Caco-2 (cell line): Measurements from ENCODE around the gene KANSL3. TPM values are rescaled to one million over a fixed set of nuclear protein-coding genes. Genes with fewer than 3 reads are reported as not detected.

Experiments used
- BruUV-seq: library from RNA; stranded (reverse); fragments of 400-500 nt; replicated peaks from 2 replicates; lab custom pipeline; 2021; lab: Mats Ljungman, UMichigan
- CTCF ChIA-PET: fragments of 300-600 bp; sonication (Branson Sonifier 250); formaldehyde crosslinking; loops from one replicate; lab custom pipeline; 2022; ENCODE audit warnings: antibody characterized with exemption; lab: Charles Lee
- POLR2A ChIA-PET: fragments of 300-600 bp; sonication (Branson Sonifier 250); formaldehyde crosslinking; loops from one replicate; lab custom pipeline; 2022; ENCODE audit warnings: antibody characterized with exemption; lab: Charles Lee
- DNase-seq, 2 experiments: peaks; one replicate each; pipeline versions ENCODE4 v3.0.0 to v3.0.0-alpha.2; 2020 to 2022
- H3K27me3 ChIP-seq: replicated peaks from 2 replicates; pipeline ENCODE4 v1.6.0; 2011; ENCODE audit warnings: low read length; ENCODE audit not compliant: control insufficient read depth, insufficient read depth
- H3K36me3 ChIP-seq: 2 replicates; pipeline ENCODE4 v1.5.1; 2011; ENCODE audit warnings: low read length; ENCODE audit not compliant: control insufficient read depth, insufficient read depth
- H3K4me1 ChIP-seq: fragments of 250-450 bp; sonication (Bioruptor Pico); 2 replicates; pipeline ENCODE4 v1.5.1; 2020; ENCODE audit warnings: mild to moderate bottlenecking
- H3K4me3 ChIP-seq: 2 replicates; pipeline ENCODE4 v1.5.1; 2011; ENCODE audit warnings: low read depth, mild to moderate bottlenecking, control low read depth, low read length
- H3K9me3 ChIP-seq: fragments of 250-450 bp; sonication (Bioruptor Pico); 2 replicates; pipeline ENCODE4 v1.5.1; 2020; ENCODE audit warnings: mild to moderate bottlenecking, moderate library complexity
- H3K27ac Mint-ChIP-seq: one replicate; pipeline ENCODE4 v1.8.0; 2022; ENCODE audit warnings: mixed read lengths; ENCODE audit not compliant: unreplicated experiment
- H3K27me3 Mint-ChIP-seq: one replicate; pipeline ENCODE4 v1.8.0; 2022; ENCODE audit warnings: mixed read lengths; ENCODE audit not compliant: insufficient read depth, unreplicated experiment
- H3K36me3 Mint-ChIP-seq: one replicate; pipeline ENCODE4 v1.8.0; 2022; ENCODE audit warnings: mild to moderate bottlenecking, mixed read lengths; ENCODE audit not compliant: insufficient read depth, unreplicated experiment
- H3K4me1 Mint-ChIP-seq: one replicate; pipeline ENCODE4 v1.8.0; 2022; ENCODE audit warnings: low read depth, mixed read lengths; ENCODE audit not compliant: unreplicated experiment
- H3K4me3 Mint-ChIP-seq: one replicate; pipeline ENCODE4 v1.8.0; 2022; ENCODE audit warnings: mild to moderate bottlenecking, moderate library complexity, mixed read lengths; ENCODE audit not compliant: unreplicated experiment
- H3K9me3 Mint-ChIP-seq: one replicate; pipeline ENCODE4 v1.8.0; 2022; ENCODE audit warnings: mixed read lengths; ENCODE audit not compliant: unreplicated experiment
- intact Hi-C: fragments of 100-400 bp; cut with micrococcal nuclease; formaldehyde crosslinking; loops from one replicate; pipeline ENCODE4 v1.10.0; 2022; ENCODE audit not compliant: unreplicated experiment
- total RNA-seq: library from RNA; stranded (reverse); gene quantifications from 2 replicates; pipeline ENCODE4 v1.2.3, GENCODE V29; 2022
- TF ChIP-seq, protein P1 (sequence below), 2 experiments: fragments of 200-600 bp in 1 of 2; IDR thresholded peaks; 1 replicate in 1 of 2; 2 replicates in 1 of 2; pipeline versions ENCODE4 v1.5.1 to v1.8.0; 2011 to 2022; ENCODE audit warnings: antibody characterized with exemption in 1 of 2, control low read depth in 1 of 2, inconsistent platforms in 1 of 2, low read depth in 1 of 2, low read length in 1 of 2, mild to moderate bottlenecking in 1 of 2, moderate library complexity in 1 of 2; ENCODE audit not compliant: insufficient read depth in 1 of 2, severe bottlenecking in 1 of 2, unreplicated experiment in 1 of 2

Gene KANSL3
- total RNA-seq, 1 experiment from 2014 or later: 48.6 TPM

DNA sequence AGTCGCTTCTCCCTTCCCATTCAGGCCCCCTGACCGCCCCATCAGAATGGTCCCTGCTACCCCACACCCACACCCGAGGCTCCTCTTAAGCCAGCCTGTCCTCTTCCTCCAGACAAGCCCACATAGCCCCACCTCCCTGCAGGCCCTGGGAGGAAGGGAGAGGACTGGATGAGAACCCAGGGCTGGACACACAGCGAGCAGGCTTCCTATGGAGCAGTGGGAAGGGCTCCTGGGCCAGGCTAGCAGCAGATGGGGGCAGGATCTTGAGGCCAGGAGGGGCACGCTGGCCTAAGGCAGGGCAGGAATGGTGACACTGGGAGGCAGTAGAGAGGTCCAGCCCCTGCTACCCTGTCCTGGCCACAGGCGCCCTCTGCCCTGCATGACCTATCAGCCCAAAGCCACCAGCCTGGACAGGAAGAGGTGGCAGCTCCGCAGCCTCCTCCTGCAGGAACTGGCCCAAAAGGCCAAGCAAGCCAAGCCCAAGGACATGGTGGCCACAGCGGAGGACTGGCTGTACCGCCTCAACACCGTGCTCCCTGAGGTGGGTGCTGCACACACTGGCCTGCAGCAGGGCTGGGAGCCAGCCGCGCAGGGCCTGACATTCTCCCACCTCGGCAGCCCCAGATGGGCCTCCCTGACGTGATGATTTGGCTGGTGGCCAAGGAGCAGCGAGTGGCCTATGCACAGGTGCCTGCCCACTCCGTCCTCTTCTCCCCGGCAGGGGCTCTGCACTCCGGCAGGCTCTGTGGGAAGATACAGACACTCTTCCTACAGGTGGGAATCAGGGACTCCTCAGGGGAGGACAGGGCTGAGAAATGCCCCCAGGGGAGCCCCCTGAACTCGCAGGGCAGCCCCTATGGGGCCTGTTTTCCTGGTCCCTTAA, 47.7 kb upstream of the KANSL3 start:
- no peaks in the 10 kb centered on the region for H3K9me3 ChIP-seq
- H3K4me1 ChIP-seq: peaks cover 12% of the 10 kb centered on the region
- BruUV-seq: no TSS peak
- Mint-ChIP-seq H3K4me1 (peaks cover 6% of the 10 kb centered on the region), H3K27me3 (no peaks in the 10 kb centered on the region), H3K27ac (no peak overlapping the region), H3K36me3 (peaks cover 5% of the 10 kb centered on the region), H3K4me3 (no peak overlapping the region), H3K9me3 (no peaks in the 10 kb centered on the region)
- DNase-seq: no peak
- H3K4me3 ChIP-seq: no peak overlapping the region
- H3K27me3 ChIP-seq: no peaks in the 10 kb centered on the region
- intact Hi-C loops: no loop called here
- H3K36me3 ChIP-seq: no peaks in the 10 kb centered on the region
- CTCF ChIA-PET: no interaction called here
- TF ChIP-seq, protein P1, sequence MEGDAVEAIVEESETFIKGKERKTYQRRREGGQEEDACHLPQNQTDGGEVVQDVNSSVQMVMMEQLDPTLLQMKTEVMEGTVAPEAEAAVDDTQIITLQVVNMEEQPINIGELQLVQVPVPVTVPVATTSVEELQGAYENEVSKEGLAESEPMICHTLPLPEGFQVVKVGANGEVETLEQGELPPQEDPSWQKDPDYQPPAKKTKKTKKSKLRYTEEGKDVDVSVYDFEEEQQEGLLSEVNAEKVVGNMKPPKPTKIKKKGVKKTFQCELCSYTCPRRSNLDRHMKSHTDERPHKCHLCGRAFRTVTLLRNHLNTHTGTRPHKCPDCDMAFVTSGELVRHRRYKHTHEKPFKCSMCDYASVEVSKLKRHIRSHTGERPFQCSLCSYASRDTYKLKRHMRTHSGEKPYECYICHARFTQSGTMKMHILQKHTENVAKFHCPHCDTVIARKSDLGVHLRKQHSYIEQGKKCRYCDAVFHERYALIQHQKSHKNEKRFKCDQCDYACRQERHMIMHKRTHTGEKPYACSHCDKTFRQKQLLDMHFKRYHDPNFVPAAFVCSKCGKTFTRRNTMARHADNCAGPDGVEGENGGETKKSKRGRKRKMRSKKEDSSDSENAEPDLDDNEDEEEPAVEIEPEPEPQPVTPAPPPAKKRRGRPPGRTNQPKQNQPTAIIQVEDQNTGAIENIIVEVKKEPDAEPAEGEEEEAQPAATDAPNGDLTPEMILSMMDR (IDR thresholded peaks at IDR 0.05; ENCODE audit: insufficient read depth in 1 of 2, low read depth in 1 of 2, low read length in 1 of 2, severe bottlenecking in 1 of 2, unreplicated experiment in 1 of 2): no peak
- POLR2A ChIA-PET: no interaction called here

DNA sequence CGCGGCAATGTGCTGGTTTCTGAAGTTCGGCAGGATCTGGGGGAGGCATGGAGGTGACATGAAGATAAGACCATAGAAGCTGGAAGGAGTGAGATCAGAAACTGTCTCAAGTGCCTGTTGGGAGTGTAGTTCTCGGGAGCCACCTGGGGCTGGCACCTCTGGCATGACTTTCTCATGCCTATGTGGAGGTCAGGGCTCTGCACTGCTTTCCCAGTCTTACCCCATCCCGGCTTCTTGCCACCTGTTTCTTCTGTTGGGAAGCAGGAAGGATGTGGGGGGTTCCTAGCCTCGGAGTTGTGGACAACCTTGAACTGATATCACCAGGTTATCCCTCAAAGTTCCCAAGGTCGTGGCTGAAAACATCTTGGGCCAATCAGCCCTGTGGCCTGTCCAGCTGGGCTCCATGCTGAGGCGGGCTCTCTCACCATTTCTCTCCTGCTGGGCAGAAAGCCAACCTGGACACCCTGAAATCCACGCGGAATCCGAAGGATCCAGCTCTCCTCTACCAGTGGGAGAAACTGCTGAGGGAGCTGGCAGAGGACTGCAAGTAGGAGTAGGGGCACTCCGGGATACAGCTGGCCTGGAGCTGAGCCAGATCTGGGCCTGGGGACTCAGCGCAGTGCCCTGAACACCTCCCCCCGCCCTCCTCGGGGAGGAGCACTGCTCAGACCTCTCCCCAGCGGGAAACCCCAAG, 46.9 kb upstream of the KANSL3 start:
- peaks cover 20% of the 10 kb centered on the region for H3K4me1 ChIP-seq
- ChIA-PET CTCF (no interaction called here), POLR2A (no interaction called here)
- DNase-seq: no peak
- TF ChIP-seq, protein P1 (IDR thresholded peaks at IDR 0.05; ENCODE audit: insufficient read depth in 1 of 2, low read depth in 1 of 2, low read length in 1 of 2, severe bottlenecking in 1 of 2, unreplicated experiment in 1 of 2): no peak
- no peaks in the 10 kb centered on the region for H3K36me3 ChIP-seq
- no peak overlapping the region for H3K4me3 ChIP-seq
- H3K27me3 ChIP-seq: no peaks in the 10 kb centered on the region
- no peaks in the 10 kb centered on the region for H3K27me3 Mint-ChIP-seq
- H3K4me1 Mint-ChIP-seq: peaks cover 14% of the 10 kb centered on the region
- intact Hi-C loops: no loop called here
- H3K4me3 Mint-ChIP-seq: no peak overlapping the region
- H3K9me3 ChIP-seq: no peaks in the 10 kb centered on the region
- no peak overlapping the region for H3K27ac Mint-ChIP-seq
- no peaks in the 10 kb centered on the region for H3K9me3 Mint-ChIP-seq
- BruUV-seq: no TSS peak
- peaks cover 5% of the 10 kb centered on the region for H3K36me3 Mint-ChIP-seq

DNA sequence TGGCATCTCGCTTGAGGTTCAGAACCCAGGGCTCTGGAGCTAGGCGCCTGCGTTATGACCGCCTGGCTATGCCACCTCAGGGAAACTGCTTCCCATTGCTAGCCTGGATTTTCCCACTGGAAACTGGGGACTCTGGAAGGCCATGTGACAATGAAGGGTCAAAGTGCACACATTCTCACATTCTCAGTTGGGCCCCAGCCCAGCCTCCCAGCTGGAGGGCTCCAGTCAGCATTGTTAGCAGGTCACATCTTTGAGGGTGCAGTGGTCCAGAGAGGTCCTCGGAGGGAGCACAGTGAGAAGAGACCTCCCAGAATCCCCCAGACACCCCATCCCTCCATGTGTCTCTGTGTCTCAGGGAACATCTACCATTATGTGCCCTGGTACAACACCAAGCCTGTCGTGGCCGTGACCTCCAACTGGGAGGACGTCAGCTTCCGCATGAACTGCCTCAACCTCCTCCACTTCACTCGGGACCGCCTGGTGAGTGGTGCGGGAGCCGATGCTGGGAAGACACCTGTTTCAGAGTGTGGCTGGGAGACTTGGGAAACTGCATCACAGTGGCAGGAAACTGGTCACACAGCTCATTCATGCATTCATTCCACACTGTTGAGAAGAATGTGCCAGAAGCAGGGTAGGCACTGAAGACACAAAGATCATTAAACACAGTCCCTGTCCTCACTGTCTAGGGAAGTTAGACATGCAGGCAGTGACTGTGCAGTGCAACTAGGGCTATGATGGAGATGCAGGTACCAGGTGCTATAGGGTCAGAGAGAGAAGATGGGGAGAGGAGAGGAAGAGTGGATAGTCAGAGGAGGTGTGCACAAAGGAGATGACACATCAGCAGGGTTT, 46.1 kb upstream of the KANSL3 start:
- no peaks in the 10 kb centered on the region for H3K36me3 ChIP-seq
- intact Hi-C loops: no loop called here
- H3K9me3 Mint-ChIP-seq: no peaks in the 10 kb centered on the region
- POLR2A ChIA-PET: no interaction called here
- TF ChIP-seq, protein P1 (IDR thresholded peaks at IDR 0.05; ENCODE audit: insufficient read depth in 1 of 2, low read depth in 1 of 2, low read length in 1 of 2, severe bottlenecking in 1 of 2, unreplicated experiment in 1 of 2): no peak
- peaks cover 20% of the 10 kb centered on the region for H3K4me1 ChIP-seq
- H3K9me3 ChIP-seq: no peaks in the 10 kb centered on the region
- no TSS peak for BruUV-seq
- H3K27me3 ChIP-seq: no peaks in the 10 kb centered on the region
- CTCF ChIA-PET: no interaction called here
- H3K4me3 Mint-ChIP-seq: no peak overlapping the region
- DNase-seq: peak in 1 of 2 experiments; percentile 21
- H3K4me1 Mint-ChIP-seq: peaks cover 15% of the 10 kb centered on the region
- peaks cover 5% of the 10 kb centered on the region for H3K36me3 Mint-ChIP-seq
- H3K4me3 ChIP-seq: no peak overlapping the region
- H3K27me3 Mint-ChIP-seq: no peaks in the 10 kb centered on the region
- H3K27ac Mint-ChIP-seq: no peak overlapping the region
